ENCODE measurements around the gene PLD2. TPM values are rescaled to one million over a fixed set of nuclear protein-coding genes. Genes with fewer than 3 reads are reported as not detected.
"Not testable (repeated sequence)": the region's sequence is repeated elsewhere in the genome, so short reads cannot be mapped to it uniquely, and the experiment has no call there.

Gene PLD2
- total and polyA plus RNA-seq, 9 donors = 22.2 to 36.9 (median 25.7) TPM

DNA sequence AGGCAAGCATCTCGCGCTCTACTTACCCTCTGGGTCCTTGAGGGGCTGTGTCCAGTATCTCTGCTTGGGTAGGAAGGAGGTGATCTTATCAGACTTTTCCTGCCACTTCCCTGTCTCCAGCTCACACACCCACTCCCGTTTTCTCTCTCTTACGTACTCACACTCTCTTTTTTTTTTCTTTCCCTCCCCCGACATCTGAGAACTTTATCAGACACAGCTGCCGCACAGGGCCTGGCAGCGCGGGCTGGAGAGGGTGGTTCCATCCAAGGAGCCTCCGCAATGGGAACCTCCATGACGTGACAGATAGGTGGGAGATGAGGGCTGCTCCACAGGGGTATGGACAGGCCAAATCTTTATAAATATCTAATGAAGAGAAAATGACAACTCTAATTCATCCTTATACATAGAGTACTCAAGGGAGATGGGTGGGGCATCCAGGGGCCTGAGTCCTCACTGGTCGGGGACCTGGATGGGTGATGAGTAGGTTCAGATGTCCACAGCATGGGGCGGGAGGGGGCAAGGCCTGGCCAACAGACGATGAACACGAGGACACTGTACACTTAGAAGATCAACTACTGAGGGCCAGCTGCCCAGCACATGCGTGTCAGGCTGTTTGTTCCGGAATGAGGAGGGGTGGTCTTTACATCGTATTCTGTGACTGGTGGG, 49.5 kb downstream of the PLD2 start:
- no peak for DNase-seq
- 97% methylated on average over 5 of the region's 17 CpGs for WGBS (ENCODE audit: insufficient coverage)
- Histone ChIP-seq H3K9me3 (replicated peaks; ENCODE audit: control insufficient read depth, low read depth, low read length) (no peaks in the 10 kb centered on the region), H3K4me3 (ENCODE audit: low read length) (no peak overlapping the region), H3K27ac (ENCODE audit: low read length) (no peak overlapping the region), H3K27me3 (ENCODE audit: control insufficient read depth, insufficient read depth, low read length) (no peaks in the 10 kb centered on the region), H3K36me3 (ENCODE audit: control insufficient read depth, insufficient read depth, low read length) (peaks cover 12% of the 10 kb centered on the region), H3K4me1 (ENCODE audit: control insufficient read depth, insufficient read depth, low read length) (peaks cover 32% of the 10 kb centered on the region)

DNA sequence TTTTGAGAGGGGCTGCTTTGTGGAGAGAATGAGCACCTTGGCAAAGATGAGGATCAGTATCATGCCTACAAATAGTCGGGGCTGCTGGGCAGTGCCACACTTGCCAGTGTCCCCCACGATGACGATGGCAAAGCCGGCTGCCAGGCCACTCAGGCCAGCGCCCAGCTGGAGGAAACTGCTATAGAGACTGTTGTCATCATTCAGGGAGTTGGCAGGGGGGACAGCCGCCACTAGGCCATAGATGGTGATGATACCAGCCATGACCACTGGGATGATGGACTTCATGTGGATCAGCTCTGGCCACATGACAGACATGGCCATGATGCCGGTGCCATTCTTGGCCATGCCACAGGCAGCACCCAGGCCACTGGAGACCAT, 50.0 kb downstream of the PLD2 start:
- DNase-seq = no peak
- Histone ChIP-seq H3K4me1 (ENCODE audit: control insufficient read depth, insufficient read depth, low read length) (peaks cover 32% of the 10 kb centered on the region), H3K27ac (ENCODE audit: low read length) (no peak overlapping the region), H3K36me3 (ENCODE audit: control insufficient read depth, insufficient read depth, low read length) (peaks cover 13% of the 10 kb centered on the region), H3K4me3 (ENCODE audit: low read length) (no peak overlapping the region), H3K9me3 (replicated peaks; ENCODE audit: control insufficient read depth, low read depth, low read length) (no peaks in the 10 kb centered on the region), H3K27me3 (ENCODE audit: control insufficient read depth, insufficient read depth, low read length) (no peaks in the 10 kb centered on the region)
- WGBS (ENCODE audit: insufficient coverage) = 93% methylated on average over 7 of the region's 7 CpGs

DNA sequence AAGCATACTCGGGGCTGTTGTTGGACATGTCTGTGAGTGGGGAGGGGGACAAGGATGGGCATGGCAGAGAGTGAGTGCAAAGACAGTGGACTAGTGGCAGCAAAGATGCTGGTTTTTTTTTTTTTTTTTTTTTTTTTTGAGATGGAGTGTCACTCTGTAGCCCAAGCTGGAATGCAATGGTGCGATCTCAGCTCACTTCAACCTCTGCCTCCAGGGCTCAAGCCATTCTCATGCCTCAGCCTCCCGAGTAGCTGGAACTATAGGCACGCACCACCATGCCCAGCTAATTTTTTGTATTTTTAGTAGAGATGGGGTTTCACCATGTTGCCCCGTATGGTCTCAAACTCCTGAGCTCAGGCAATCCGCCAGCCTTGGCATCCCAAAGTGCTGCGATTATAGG, 50.4 kb downstream of the PLD2 start:
- H3K27ac ChIP-seq (ENCODE audit: low read length); H3K27me3 ChIP-seq (ENCODE audit: control insufficient read depth, insufficient read depth, low read length); H3K9me3 ChIP-seq (replicated peaks; ENCODE audit: control insufficient read depth, low read depth, low read length); H3K4me3 ChIP-seq (ENCODE audit: low read length); DNase-seq: not testable (repeated sequence)
- Histone ChIP-seq H3K4me1 (ENCODE audit: control insufficient read depth, insufficient read depth, low read length) (peaks cover 32% of the 10 kb centered on the region), H3K36me3 (ENCODE audit: control insufficient read depth, insufficient read depth, low read length) (peaks cover 13% of the 10 kb centered on the region)
- WGBS (ENCODE audit: insufficient coverage) = 90% methylated on average over 4 of the region's 7 CpGs

DNA sequence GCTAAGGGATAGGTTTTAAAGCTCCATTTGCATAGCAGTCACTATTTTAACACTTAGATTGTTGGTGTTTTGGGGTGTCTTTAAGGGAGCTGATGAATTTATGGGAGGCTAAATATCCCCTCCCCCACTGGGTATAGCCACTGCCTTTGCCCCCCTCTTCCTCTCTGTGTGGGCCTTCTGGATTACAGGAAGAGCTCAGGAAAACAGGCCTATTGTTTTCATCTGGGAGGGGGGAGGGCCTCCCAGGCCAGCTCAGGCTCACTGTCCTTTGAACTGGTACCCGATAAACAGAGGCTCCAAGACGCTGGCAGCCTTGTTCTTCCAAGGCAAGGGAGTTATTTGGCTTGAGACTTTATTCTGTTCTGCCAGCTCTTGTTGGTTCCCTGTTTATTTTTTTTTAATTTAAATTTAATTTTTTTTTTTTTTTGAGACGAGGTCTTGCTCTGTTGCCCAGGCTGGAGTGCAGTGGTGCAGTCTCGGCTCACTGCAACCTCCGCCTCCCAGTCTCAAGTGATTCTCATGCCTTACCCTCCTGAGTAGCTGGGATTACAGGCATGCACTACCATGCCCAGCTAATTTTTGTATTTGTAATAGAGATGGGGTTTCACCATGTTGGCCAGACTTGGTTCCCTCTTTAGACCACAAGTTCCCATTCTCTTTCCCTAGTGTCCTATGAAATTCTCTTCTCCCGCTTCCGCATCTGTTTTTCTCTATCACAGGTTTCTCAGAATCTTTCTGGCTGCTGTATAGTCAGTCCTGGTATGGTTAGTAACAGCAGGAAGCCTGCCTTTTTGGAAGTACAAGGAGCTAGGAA, 51.3 kb downstream of the PLD2 start:
- DNase-seq = peak; percentile 36
- WGBS (ENCODE audit: insufficient coverage) = no CpG with 5 or more reads among the region's 7 CpGs
- Histone ChIP-seq H3K27me3 (ENCODE audit: control insufficient read depth, insufficient read depth, low read length) (no peaks in the 10 kb centered on the region), H3K4me3 (ENCODE audit: low read length) (no peak overlapping the region), H3K9me3 (replicated peaks; ENCODE audit: control insufficient read depth, low read depth, low read length) (no peaks in the 10 kb centered on the region), H3K4me1 (ENCODE audit: control insufficient read depth, insufficient read depth, low read length) (peaks cover 30% of the 10 kb centered on the region), H3K36me3 (ENCODE audit: control insufficient read depth, insufficient read depth, low read length) (peaks cover 13% of the 10 kb centered on the region), H3K27ac (ENCODE audit: low read length) (peak overlapping the region; percentile 81)

DNA sequence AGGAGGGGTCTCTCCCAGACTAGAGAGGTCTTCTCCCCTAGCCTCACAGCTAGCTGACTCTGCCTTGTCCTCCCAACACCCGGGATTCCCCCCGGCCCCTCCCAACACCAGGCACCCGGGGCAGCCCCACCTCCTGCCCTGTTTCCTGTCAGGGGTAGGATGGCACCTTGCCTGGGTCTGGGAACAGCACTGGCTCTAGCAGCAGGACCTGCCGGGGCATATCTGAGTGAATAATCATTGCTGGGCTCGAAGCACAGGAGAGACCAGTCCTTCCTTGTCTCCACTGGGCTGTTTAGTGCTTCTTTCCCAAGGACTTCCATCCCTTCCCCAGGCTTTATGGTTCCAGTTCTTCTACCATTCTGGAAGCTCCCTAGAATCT, 51.9 kb downstream of the PLD2 start:
- WGBS (ENCODE audit: insufficient coverage) = 20% methylated on average over 4 of the region's 5 CpGs
- no peak overlapping the region for H3K4me3 ChIP-seq (ENCODE audit: low read length)

DNA sequence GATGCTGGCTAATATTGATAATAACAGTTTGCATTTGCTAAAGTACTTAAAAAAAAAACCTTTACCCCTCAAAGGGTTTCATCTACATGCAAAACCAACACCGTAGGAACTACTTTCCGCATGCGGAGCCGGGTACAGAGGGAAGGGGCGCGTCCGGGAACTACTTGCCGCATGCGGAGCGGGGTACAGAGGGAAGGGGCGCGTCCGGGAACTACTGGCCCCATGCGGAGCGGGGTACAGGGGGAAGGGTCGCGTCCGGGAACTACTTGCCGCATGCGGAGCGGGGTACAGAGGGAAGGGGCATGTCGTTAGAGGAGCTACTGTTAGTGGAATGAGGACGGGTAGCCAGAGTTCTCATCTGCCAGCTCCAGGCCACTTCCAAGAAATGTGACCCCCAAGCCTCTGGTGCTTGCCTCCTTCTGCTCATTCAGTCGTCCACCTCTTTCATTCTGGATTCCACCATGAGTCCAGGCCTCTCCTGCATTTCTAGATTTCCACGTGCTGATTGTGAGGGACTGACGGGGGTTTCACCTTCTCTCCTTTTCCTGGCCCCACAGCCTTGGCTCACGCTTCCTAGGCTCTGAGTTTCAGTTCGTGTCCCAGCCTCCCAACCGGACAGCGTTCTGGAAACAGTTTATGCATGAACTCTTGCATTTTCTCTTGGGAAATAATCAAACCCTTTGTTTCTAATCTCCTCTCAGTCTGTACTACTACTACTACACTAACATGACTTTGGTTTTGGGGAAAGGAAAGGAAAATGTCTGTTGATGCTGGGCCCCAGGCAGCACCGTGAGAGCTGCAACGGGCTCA, 53.1 kb downstream of the PLD2 start:
- DNase-seq = peak; percentile 80
- peak overlapping the region; percentile 3 for H3K4me3 ChIP-seq (ENCODE audit: low read length)
- 58% methylated on average over 22 of the region's 32 CpGs for WGBS (ENCODE audit: insufficient coverage)
- H3K36me3 ChIP-seq (ENCODE audit: control insufficient read depth, insufficient read depth, low read length) = peaks cover 13% of the 10 kb centered on the region
- H3K27ac ChIP-seq (ENCODE audit: low read length) = peak overlapping the region; percentile 51
- no peaks in the 10 kb centered on the region for H3K27me3 ChIP-seq (ENCODE audit: control insufficient read depth, insufficient read depth, low read length)
- H3K9me3 ChIP-seq (replicated peaks; ENCODE audit: control insufficient read depth, low read depth, low read length) = no peaks in the 10 kb centered on the region
- H3K4me1 ChIP-seq (ENCODE audit: control insufficient read depth, insufficient read depth, low read length) = peaks cover 30% of the 10 kb centered on the region

More for the DNA sequence above, 51.9 kb downstream of the PLD2 start:
- Histone ChIP-seq H3K27ac (ENCODE audit: low read length) (peak overlapping the region; percentile 81), H3K4me1 (ENCODE audit: control insufficient read depth, insufficient read depth, low read length) (peaks cover 30% of the 10 kb centered on the region), H3K36me3 (ENCODE audit: control insufficient read depth, insufficient read depth, low read length) (peaks cover 13% of the 10 kb centered on the region), H3K27me3 (ENCODE audit: control insufficient read depth, insufficient read depth, low read length) (no peaks in the 10 kb centered on the region), H3K9me3 (replicated peaks; ENCODE audit: control insufficient read depth, low read depth, low read length) (no peaks in the 10 kb centered on the region)
- no peak for DNase-seq

DNA sequence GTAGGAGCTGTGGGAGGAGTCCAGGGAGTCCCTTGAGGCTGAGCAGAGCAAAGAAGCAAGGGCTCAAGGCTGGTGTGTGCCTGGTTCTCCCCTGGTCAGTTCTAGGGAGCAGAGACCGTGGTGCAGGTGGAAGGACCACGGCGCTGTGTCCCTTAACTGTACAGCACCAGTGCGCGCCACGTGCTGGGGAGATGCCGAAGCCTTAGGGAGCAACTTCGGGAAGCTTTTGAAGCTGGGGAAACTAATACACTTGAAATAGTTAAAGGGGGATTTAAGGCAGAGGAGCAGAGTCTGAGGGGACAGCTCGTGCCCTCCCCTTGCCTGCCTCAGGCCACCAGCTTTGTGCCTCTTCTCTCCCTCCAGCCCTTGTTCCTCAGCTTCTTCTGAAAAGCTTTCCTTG, 53.7 kb downstream of the PLD2 start:
- Histone ChIP-seq H3K27ac (ENCODE audit: low read length) (peak overlapping the region; percentile 51), H3K4me1 (ENCODE audit: control insufficient read depth, insufficient read depth, low read length) (peaks cover 30% of the 10 kb centered on the region), H3K36me3 (ENCODE audit: control insufficient read depth, insufficient read depth, low read length) (peaks cover 13% of the 10 kb centered on the region), H3K27me3 (ENCODE audit: control insufficient read depth, insufficient read depth, low read length) (no peaks in the 10 kb centered on the region), H3K9me3 (replicated peaks; ENCODE audit: control insufficient read depth, low read depth, low read length) (no peaks in the 10 kb centered on the region), H3K4me3 (ENCODE audit: low read length) (no peak overlapping the region)
- 84% methylated on average over 7 of the region's 9 CpGs for WGBS (ENCODE audit: insufficient coverage)
- DNase-seq = no peak

DNA sequence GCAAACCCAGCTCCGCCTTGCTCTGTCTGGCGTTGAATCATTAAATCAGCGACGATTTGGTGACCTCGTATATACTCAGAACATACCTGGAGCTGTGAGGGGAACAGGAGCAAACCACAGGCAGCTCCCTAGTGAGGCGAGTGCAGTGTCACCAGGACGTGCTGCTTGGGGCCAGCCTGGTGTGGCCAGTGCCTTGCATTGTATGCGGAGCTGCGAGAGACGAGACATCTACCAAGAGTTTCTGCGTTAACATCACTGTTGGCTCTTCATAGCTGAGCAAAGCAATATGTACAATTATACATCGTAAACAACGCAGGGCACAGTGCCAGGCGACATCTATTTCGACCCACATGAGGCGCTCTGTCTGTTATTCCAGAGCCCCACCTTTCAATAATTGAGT, 54.1 kb downstream of the PLD2 start:
- peak overlapping the region; percentile 51 for H3K27ac ChIP-seq (ENCODE audit: low read length)

DNA sequence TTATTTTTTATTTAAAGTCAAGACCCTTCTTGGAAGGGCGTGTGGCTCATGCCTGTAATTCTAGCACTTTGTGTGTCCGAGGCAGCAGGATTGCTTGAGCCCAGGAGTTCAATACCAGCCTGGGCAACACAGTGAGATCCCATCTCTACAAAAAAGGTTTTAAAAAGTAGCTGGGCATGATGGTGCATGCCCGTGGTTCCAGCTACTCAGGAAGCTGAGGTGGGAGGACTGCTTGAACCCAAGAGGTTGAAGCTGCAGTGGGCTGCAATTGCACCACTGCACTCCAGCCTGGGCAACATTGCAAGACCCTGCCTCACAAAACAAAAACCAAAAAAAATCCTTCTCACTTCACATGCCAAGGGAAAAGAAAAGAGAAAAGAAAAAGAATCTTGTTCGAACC, 55.8 kb downstream of the PLD2 start:
- H3K36me3 ChIP-seq (ENCODE audit: control insufficient read depth, insufficient read depth, low read length) = peaks cover 13% of the 10 kb centered on the region
- H3K27ac ChIP-seq (ENCODE audit: low read length) = no peak overlapping the region
- WGBS (ENCODE audit: insufficient coverage) = 100% methylated on average over 2 of the region's 4 CpGs
- peaks cover 20% of the 10 kb centered on the region for H3K4me1 ChIP-seq (ENCODE audit: control insufficient read depth, insufficient read depth, low read length)
- no peaks in the 10 kb centered on the region for H3K9me3 ChIP-seq (replicated peaks; ENCODE audit: control insufficient read depth, low read depth, low read length)
- DNase-seq = no peak
- no peaks in the 10 kb centered on the region for H3K27me3 ChIP-seq (ENCODE audit: control insufficient read depth, insufficient read depth, low read length)
- no peak overlapping the region for H3K4me3 ChIP-seq (ENCODE audit: low read length)

More for the DNA sequence above, 54.1 kb downstream of the PLD2 start:
- no peak for DNase-seq
- no peaks in the 10 kb centered on the region for H3K27me3 ChIP-seq (ENCODE audit: control insufficient read depth, insufficient read depth, low read length)
- peaks cover 28% of the 10 kb centered on the region for H3K4me1 ChIP-seq (ENCODE audit: control insufficient read depth, insufficient read depth, low read length)
- H3K4me3 ChIP-seq (ENCODE audit: low read length) = no peak overlapping the region
- peaks cover 13% of the 10 kb centered on the region for H3K36me3 ChIP-seq (ENCODE audit: control insufficient read depth, insufficient read depth, low read length)
- H3K9me3 ChIP-seq (replicated peaks; ENCODE audit: control insufficient read depth, low read depth, low read length) = no peaks in the 10 kb centered on the region
- WGBS (ENCODE audit: insufficient coverage) = 92% methylated on average over 16 of the region's 16 CpGs

DNA sequence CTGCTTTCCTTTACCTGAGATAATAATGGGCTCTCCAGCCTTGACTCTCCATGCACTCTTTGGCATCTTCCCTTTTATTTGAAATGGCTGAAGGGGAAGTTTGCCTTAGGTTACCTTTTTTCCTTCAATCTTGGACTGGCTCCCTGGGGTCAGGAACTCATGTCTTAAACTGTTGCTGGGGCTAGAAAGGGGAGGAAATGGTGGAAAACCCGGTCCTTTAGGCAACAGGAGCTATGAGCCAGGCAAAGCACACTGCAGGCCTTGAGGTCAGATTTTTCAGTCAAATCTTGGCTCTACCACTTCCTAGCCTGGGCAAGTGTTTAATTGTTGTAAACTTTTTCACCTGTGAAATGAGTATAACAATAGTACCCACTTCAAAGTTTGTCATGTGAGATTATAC, 56.4 kb downstream of the PLD2 start:
- WGBS (ENCODE audit: insufficient coverage) = 83% methylated on average over 1 of the region's 1 CpG
- no peaks in the 10 kb centered on the region for H3K27me3 ChIP-seq (ENCODE audit: control insufficient read depth, insufficient read depth, low read length)
- peaks cover 13% of the 10 kb centered on the region for H3K36me3 ChIP-seq (ENCODE audit: control insufficient read depth, insufficient read depth, low read length)
- H3K4me3 ChIP-seq (ENCODE audit: low read length) = no peak overlapping the region
- no peaks in the 10 kb centered on the region for H3K9me3 ChIP-seq (replicated peaks; ENCODE audit: control insufficient read depth, low read depth, low read length)
- H3K4me1 ChIP-seq (ENCODE audit: control insufficient read depth, insufficient read depth, low read length) = peaks cover 15% of the 10 kb centered on the region
- no peak for DNase-seq
- H3K27ac ChIP-seq (ENCODE audit: low read length) = no peak overlapping the region

All from muscle of leg (tissue), 11 donors.